ENCODE results near the gene GRAMD4.

The GRAMD4 gene

DNA sequence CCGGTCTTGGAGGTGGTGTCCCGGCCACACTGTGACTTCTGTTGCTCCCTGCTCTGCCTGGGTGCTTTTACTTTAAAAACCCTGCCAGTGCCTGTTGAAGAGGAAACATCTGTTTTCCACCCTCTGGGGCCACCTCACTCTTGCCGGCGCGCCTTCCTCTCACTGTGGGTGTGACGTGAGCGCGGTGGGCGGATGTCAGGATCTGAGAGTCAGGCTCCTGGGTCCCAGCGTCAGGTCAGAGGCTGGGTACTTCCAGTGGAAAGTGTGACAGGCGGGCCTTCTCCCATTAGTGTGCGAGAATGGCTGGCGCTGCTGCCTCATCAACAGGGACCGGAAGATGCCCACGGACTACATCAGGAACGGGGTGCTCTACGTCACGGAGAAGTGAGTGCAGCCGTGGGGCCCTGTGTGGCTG is 54.2 kb downstream of the GRAMD4 start:
- peak; percentile 76 to 98 (median 94) for DNase-seq

- no peak for DNase-seq
Measured at GRCh38 chr22:46674906-46675305, 54.7 kb downstream of the GRAMD4 start.

DNA sequence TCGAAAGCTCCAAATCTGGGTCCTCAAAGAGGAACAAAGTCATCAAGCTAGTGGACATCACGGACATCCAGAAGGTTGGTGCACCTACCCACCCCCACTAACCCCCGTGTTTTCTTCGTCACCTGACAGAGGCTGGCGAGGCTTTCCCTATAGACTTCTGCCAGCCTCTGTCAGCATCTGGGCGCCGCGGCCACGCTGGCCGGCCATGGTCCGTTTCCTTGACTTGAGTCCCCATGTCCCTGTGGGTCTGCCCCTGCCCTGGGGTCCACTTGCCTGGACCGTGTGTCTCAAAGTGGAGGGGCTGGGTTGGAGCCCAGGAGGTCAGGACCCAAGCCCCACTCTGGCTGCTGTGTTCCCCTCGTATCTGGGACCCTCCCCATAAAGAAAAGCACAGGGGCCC is 55.3 kb downstream of the GRAMD4 start:
- DNase-seq, result no peak

GRCh38 chr22:46675938-46676337 is 55.8 kb downstream of the GRAMD4 start:
- no peak for DNase-seq

GRCh38 chr22:46676479-46676878 is 56.3 kb downstream of the GRAMD4 start:
- DNase-seq, result no peak

- DNase-seq, result no peak
Measured at GRCh38 chr22:46676881-46677280, 56.7 kb downstream of the GRAMD4 start.

DNA sequence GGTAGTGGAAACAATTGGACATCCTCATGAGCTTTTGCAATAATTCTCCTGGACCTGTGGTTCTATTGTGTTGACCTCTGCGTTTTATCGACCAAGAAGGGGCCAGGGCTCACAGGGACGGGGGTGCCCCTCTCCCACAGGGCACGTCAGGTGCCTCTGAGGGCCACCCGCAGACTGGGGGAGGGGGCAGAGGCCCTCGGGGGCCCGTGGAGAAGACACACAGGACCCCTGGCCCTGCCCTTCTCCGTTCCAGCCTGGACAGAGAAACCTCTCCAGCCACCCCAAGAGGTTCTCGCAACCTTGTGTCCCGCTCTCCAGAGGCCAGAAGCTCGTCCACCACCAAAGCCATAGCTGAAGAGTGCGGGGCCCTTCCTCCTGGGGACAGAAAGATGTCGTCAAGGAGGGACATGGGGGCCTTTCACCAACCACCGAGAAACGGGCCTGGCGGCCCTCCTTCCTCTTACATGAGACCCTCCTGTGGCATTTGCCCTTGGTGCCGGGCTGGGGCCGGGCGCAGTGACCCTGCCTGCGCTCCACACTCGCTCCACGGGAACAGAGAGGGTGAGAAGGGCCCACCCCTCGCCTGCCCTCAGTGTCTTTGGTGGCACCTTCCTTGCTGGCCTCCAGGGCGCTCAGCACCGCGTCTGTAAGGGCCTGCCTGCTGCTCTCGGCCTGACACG is 57.3 kb downstream of the GRAMD4 start:
- no peak for DNase-seq

- DNase-seq, result no peak
Measured at GRCh38 chr22:46678003-46678657, 57.9 kb downstream of the GRAMD4 start.

DNA sequence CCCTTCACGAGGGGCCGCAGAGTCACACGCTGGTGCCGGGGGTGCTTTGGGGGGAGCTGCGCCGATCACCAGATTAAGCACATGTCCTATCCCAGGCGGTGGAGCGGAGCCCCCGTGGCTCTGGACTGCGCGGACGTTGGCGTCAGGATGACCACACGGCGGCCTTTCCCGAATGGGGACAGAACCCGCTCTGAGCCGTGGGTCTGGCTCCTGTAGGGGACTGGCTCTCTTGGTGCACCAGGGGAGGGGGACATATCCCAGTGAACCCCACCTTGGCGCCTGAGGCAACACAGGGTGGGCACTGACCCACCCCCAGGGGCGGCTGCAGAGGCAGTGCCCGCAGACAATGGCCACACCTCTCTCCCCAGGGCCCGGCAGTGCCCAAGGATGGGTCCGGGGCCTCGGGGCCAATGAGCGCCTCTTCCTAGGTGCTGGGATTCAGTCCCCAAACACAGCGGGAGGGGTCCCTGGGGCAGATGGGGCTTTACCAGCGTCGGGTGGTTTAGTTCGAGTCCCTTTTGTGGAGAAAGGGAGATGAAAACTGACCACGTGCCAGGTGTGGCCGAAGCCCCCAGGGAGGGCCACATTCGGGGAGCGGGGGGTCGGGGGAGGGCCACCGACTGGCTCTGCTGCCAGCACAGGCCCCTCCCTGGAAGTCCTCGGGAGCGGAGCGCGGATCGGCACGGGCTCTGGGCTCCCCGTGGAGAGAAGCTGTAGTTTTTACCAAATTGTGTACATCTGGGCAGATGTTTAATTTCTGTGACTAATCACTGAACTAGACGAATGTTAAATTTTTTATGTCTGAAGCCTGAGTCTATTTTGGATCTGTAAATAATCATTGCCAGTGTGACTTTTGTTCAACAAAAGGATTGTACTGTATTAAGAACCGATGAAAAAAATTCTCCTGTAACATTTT is 58.9 kb downstream of the GRAMD4 start:
- DNase-seq, result no peak

- no peak for DNase-seq
Measured at GRCh38 chr22:46679706-46680269, 59.6 kb downstream of the GRAMD4 start.

- peak; percentile 21 to 53 (median 33) for DNase-seq
Measured at GRCh38 chr22:46681010-46681409, 60.8 kb downstream of the GRAMD4 start.

DNA sequence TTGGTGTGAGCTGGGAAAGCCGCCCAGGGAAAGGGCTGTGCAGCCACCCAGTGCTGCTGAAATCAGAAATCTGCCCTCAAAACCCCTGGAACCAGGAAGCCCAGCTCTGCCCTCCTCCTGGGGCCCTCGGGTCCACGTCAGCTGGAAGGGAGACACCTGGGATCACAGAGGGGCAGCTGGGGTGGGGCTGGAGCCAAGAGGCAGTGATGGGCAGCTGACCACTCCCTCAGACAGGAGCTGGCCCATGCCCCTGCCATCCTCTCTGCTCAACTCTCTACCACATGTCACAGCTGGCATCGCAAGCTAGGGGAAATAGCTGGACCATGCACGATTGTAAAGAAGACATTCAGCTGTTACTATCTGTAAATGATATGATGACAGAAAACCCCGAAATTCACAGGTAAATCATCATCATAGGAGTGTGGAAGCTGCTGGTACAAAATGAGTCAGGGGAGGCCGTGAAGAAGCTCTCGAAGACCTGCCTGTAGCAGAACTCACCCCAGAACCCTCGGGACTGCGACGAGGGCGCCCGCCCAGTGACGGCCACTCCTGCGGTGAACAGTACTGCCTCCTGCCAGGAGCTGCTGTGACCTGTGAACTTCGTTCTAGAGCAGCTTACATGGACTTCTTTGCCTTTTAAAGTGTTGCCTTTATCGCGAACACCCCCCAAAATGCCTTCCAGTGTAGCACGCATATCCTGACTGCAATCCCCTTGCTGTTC is 62.0 kb downstream of the GRAMD4 start:
- no peak for DNase-seq

DNA sequence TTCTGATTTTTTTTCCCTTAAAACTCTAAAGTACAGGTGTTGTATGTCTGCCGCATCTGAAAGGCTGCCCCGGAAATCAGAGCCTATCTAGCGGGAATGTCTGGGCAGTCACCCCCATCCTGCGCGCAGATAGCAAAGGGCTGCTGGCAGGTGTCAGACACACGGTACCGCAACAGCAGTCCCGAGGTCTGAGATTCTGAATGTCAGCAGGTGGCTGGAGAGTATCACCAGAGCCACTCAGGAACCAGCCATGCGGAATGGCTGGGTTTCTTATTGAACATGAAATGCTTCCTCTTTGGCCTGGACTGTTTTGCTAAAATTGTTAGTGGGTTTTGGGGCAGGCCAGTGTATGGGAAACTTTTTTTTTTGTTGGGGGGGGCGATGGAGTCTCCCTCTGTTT is 64.5 kb downstream of the GRAMD4 start:
- DNase-seq, result peak in 2 of 4 experiments; percentile 28 to 34

DNA sequence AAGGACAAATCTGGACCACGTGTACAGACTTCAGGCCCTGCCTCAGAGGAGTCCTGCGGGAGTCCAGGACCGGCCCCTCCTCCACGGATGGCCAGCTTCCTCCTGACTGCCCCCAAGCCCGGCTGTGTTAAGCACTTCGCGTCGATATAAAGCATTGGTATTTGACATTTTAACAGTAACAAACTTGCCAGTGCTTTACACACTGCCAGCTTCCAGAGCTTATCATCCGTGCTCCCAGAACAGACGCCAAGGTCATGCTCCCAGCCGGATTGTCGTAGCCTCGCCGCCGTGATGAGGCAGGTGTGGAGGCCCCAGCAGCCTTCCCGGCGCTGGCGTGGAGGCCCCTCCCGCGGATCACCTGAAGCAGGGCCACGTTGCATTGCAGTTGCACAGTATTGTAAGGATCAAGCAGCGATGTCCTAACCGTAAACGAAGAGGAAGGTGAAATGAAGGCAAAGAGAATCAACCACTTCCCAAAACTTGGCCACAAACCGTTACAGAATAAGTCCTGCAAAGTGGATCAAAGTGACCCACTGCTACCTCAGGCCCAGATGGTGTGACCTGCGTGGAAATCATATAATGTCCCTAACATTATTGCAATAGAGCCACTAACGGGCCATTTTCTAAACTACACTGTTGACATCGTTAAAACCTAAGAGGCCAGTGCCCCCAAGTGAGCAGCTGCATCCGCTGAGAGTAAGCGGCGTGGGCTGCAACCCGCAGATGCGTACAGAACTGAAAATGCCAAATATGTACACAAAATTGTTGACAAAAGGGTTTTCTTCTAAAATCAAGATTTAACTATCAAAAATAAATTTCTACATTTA is 66.2 kb downstream of the GRAMD4 start:
- DNase-seq, result peak in 3 of 4 experiments; percentile 29 to 50 (median 44)

DNA sequence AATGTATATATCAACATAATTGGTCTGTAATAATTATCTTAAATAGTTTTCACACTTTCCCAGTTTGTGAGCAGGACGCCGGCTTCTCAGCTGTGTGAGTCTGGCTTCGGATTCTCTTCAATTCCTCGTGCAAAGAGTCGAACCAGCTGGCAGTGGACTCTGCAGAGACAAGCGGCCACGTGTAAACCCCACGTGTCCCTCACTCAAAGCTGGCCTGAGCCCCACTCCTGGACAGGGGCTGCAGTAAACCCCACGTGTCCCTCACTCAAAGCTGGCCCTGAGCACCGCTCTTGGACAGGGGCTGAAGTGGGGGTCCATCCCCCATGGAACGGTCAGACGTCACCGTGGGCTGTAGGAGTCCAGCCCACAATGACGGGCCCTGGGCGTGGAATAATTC is 66.9 kb downstream of the GRAMD4 start:
- DNase-seq, result no peak

- no peak for DNase-seq
Measured at GRCh38 chr22:46687460-46687859, 67.3 kb downstream of the GRAMD4 start.

DNA sequence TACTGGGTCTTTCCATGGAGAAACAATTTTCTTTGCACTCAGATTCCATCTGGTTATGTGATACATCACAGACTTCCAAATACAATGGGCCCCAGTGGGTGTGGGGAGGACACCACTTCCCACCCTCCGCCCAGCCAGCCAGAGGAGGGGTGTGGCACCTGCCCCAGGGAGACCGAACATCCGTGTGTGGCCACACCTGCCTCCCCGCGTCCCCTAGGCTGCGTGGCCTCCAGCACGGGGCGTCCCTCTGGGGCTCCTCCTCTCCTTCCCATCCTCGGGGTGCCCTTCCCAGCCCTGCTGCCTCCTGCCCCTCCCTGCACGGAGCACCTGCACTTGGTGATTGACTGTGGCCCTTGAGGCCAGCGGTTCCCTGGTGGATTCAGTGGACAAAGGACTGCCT is 68.8 kb downstream of the GRAMD4 start:
- DNase-seq, result no peak

DNA sequence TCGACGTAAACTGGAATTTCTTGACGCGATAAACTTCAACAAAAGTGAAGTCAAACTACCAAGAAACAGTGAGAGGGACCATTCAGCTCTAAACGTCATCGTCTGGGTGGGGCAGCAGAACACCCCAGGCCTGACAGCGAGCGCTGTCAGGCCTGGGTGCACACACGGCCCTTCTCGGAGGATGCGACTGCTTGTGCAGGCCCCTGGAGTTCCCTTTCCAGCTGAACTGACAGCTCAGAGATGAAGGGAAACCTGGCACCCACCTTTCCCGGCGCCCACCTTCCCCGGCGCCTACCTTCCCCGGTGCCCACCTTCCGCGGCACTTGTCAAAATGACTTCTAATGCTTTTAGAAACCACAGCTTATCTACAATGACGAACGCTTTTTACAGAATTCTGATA is 70.0 kb downstream of the GRAMD4 start:
- no peak for DNase-seq

DNA sequence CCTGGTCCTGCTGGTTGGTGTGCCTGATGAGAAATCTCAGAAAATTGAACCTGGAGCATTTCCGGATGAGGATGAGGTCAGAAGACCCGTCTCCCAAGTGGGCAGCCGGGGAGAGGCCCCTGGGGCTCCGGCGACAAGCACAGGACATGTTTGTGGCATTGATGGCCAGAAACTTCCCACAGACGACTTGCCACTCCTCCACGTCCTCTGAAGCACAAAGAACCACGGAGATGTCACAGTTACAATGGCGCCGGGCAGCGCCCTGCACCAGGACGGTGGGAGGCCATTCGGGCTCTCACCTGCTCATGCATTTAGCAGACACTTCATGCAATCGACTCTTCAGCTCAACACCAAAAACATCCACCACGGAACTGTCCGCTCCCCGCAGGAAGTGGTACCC is 71.4 kb downstream of the GRAMD4 start:
- DNase-seq, result no peak

DNA sequence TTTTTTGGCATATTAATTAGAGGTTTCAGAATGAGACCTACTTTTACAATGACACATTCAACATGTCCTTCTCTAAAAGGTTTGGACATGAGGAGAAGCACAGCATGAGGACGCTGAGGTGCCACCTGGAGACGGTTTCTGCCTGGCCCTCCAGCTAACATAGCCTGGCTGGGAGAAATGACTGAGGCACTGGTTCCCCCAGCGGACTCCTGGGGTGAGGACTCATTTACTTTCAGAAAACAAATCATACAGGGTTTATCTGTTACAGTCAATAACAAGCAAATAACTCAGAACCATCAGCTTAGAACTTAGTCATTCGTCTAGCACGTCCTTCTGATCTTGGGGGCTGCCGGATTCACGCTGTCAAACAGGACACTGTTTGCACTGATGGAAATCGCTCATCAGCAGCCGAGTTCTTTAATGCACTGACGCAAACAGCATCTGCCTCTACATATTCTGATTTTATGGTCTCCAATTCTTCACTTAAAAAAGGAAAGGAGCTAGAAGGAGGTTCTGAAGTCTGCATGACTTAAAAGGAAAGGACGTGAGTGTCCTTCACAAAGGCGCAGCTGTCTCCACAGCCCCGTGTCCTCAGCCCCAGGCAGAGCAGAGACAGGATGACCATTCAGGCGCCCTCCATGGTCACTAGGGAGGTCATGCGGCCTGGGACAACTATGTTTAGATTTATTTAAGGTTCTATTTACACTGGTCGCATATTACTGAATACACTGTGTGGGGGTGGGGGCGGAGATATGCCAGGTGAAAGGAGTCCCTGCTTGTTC is 73.6 kb downstream of the GRAMD4 start:
- no peak for DNase-seq
